HG02885 (cell line): ENCODE results near the gene MSL3.

ENCODE experiments used
- ATAC-seq: cut with Tn5 transposase; IDR thresholded peaks from one replicate; pipeline ENCODE4 v1.9.1; 2021; ENCODE audit warnings: mild to moderate bottlenecking; ENCODE audit not compliant: unreplicated experiment, poor library complexity

MSL3 gene

GRCh38 chrX:11813341-11813740, 55.3 kb downstream of the MSL3 start:
- no peak for ATAC-seq
